MM.1S (cell line): ENCODE data around the gene ANKRD44.

Source experiments
- DNase-seq: peaks from one replicate; pipeline ENCODE4 v3.0.0-alpha.2; 2015
- H2AFZ ChIP-seq: fragments of 300-600 bp; sonication (generic); 2 replicates; pipeline ENCODE4 v1.6.0; 2016; ENCODE audit warnings: antibody characterized with exemption, low read length
- H3F3A ChIP-seq: fragments of 300-600 bp; sonication (generic); 2 replicates; pipeline ENCODE4 v1.6.1; 2016; ENCODE audit warnings: mild to moderate bottlenecking, antibody characterized with exemption, low read length, moderate library complexity, mixed read lengths; ENCODE audit not compliant: insufficient read depth
- H3K27ac ChIP-seq: fragments of 300-600 bp; sonication (generic); 2 replicates; pipeline ENCODE4 v1.5.1; 2016; ENCODE audit warnings: mild to moderate bottlenecking, low read length
- H3K27me3 ChIP-seq: fragments of 300-600 bp; sonication (generic); replicated peaks from 2 replicates; pipeline ENCODE4 v1.6.0; 2016; ENCODE audit warnings: low read length; ENCODE audit not compliant: insufficient read depth
- H3K36me3 ChIP-seq: fragments of 300-600 bp; sonication (generic); replicated peaks from 2 replicates; pipeline ENCODE4 v1.6.1; 2016; ENCODE audit warnings: mild to moderate bottlenecking, low read length, mixed read lengths; ENCODE audit not compliant: insufficient read depth
- H3K4me1 ChIP-seq: fragments of 300-600 bp; sonication (generic); 2 replicates; pipeline ENCODE4 v1.6.1; 2016; ENCODE audit warnings: low read length, mixed read lengths
- H3K4me2 ChIP-seq: fragments of 300-600 bp; sonication (generic); 2 replicates; pipeline ENCODE4 v1.6.0; 2016; ENCODE audit warnings: low read depth, low read length
- H3K4me3 ChIP-seq: fragments of 300-600 bp; sonication (generic); 2 replicates; pipeline ENCODE4 v1.5.1; 2016; ENCODE audit warnings: low read length, mixed read lengths
- H3K79me2 ChIP-seq: fragments of 300-600 bp; sonication (generic); 2 replicates; pipeline ENCODE4 v1.6.1; 2016; ENCODE audit warnings: mixed run types, low read length, mixed read lengths
- H3K9ac ChIP-seq: fragments of 300-600 bp; sonication (generic); 2 replicates; pipeline ENCODE4 v1.6.1; 2016; ENCODE audit warnings: low read length, mixed read lengths
- H3K9me2 ChIP-seq: fragments of 300-600 bp; sonication (generic); replicated peaks from 2 replicates; pipeline ENCODE4 v1.6.1; 2016; ENCODE audit warnings: mild to moderate bottlenecking, low read length, mixed read lengths; ENCODE audit not compliant: insufficient read depth
- H3K9me3 ChIP-seq: fragments of 300-600 bp; sonication (generic); replicated peaks from 2 replicates; pipeline ENCODE4 v1.6.1; 2016; ENCODE audit warnings: mild to moderate bottlenecking, low read length, mixed read lengths; ENCODE audit not compliant: insufficient read depth
- H4K20me1 ChIP-seq: fragments of 300-600 bp; sonication (generic); 2 replicates; pipeline ENCODE4 v1.6.1; 2016; ENCODE audit warnings: mild to moderate bottlenecking, low read length, moderate library complexity, mixed read lengths; ENCODE audit not compliant: insufficient read depth
- CTCF ChIP-seq: fragments of 300-600 bp; sonication (generic); IDR thresholded peaks from 2 replicates; pipeline ENCODE4 v1.5.1; 2016; ENCODE audit warnings: antibody characterized with exemption, low read length, mixed read lengths
- EZH2 ChIP-seq: fragments of 300-600 bp; sonication (generic); optimal IDR thresholded peaks from 2 replicates; pipeline ENCODE3; 2017; ENCODE audit warnings: low read depth, mild to moderate bottlenecking, antibody characterized with exemption, low read length, mixed read lengths
- EZH2phosphoT487 ChIP-seq: fragments of 300-600 bp; sonication (generic); IDR thresholded peaks from 2 replicates; pipeline ENCODE4 v1.6.1; 2018; ENCODE audit warnings: antibody characterized with exemption, low read length

The ANKRD44 gene

GRCh38 chr2:197204519-197205250 lies 105.9 kb downstream of the ANKRD44 start:
- Histone ChIP-seq H3K36me3 (no peaks in the 10 kb centered on the region), H3K9me2 (no peaks in the 10 kb centered on the region), H3F3A (peaks cover 25% of the 10 kb centered on the region), H3K4me2 (no peak overlapping the region), H3K79me2 (peaks cover 87% of the 10 kb centered on the region), H3K4me1 (peaks cover 54% of the 10 kb centered on the region), H3K27ac (no peak overlapping the region), H4K20me1 (no peaks in the 10 kb centered on the region), H3K4me3 (no peak overlapping the region), H2AFZ (no peak overlapping the region), H3K9me3 (no peaks in the 10 kb centered on the region), H3K9ac (no peak overlapping the region), H3K27me3 (no peaks in the 10 kb centered on the region)
- no peak for DNase-seq
- TF ChIP-seq CTCF, result no peak
- TF ChIP-seq EZH2phosphoT487, result no peak

GRCh38 chr2:197201874-197202273 lies 108.7 kb downstream of the ANKRD44 start:
- Histone ChIP-seq H3K27ac (no peak overlapping the region), H3K9me3 (no peaks in the 10 kb centered on the region), H3K4me2 (no peak overlapping the region), H3K9ac (no peak overlapping the region), H3K4me3 (no peak overlapping the region), H3F3A (peaks cover 17% of the 10 kb centered on the region), H2AFZ (no peak overlapping the region), H3K4me1 (peaks cover 46% of the 10 kb centered on the region), H3K36me3 (no peaks in the 10 kb centered on the region), H4K20me1 (no peaks in the 10 kb centered on the region), H3K27me3 (no peaks in the 10 kb centered on the region), H3K9me2 (no peaks in the 10 kb centered on the region), H3K79me2 (peaks cover 87% of the 10 kb centered on the region)
- TF ChIP-seq EZH2 (no peak), EZH2phosphoT487 (no peak), CTCF (no peak)
- DNase-seq, result no peak

GRCh38 chr2:197200762-197201058 lies 109.9 kb downstream of the ANKRD44 start:
- H4K20me1 ChIP-seq, result no peaks in the 10 kb centered on the region
- peaks cover 17% of the 10 kb centered on the region for H3F3A ChIP-seq
- no peak for TF ChIP-seq CTCF
- TF ChIP-seq EZH2, result no peak
- no peak for TF ChIP-seq EZH2phosphoT487
- H3K9me3 ChIP-seq, result no peaks in the 10 kb centered on the region
- H3K4me1 ChIP-seq, result peaks cover 47% of the 10 kb centered on the region
- H3K27ac ChIP-seq, result no peak overlapping the region
- no peak overlapping the region for H3K4me3 ChIP-seq
- H3K9me2 ChIP-seq, result no peaks in the 10 kb centered on the region
- H3K79me2 ChIP-seq, result peaks cover 87% of the 10 kb centered on the region
- H3K36me3 ChIP-seq, result no peaks in the 10 kb centered on the region
- no peak for DNase-seq
- H3K4me2 ChIP-seq, result no peak overlapping the region
- no peak overlapping the region for H2AFZ ChIP-seq
- H3K27me3 ChIP-seq, result no peaks in the 10 kb centered on the region
- H3K9ac ChIP-seq, result no peak overlapping the region
